Fibroblast of villous mesenchyme (primary cell): ENCODE measurements around the gene NRIP3. TPM values are rescaled to one million over a fixed set of nuclear protein-coding genes. Genes with fewer than 3 reads are reported as not detected.

Source experiments
- DNase-seq: peaks from one replicate; pipeline ENCODE4 v3.0.0-alpha.2; 2010; ENCODE audit warnings: low read depth
- H3K4me3 ChIP-seq: 2 replicates; pipeline ENCODE4 v1.5.1; 2011; ENCODE audit warnings: low read depth, mild to moderate bottlenecking, low read length
- CTCF ChIP-seq: IDR thresholded peaks from 2 replicates; pipeline ENCODE4 v1.5.1; 2012; ENCODE audit warnings: low read depth, mild to moderate bottlenecking, low read length; ENCODE audit not compliant: insufficient read depth
- total RNA-seq: library from RNA; depleted of rRNA; stranded (reverse); fragments of >200 nt; gene quantifications from 2 replicates; pipeline ENCODE4 v1.2.3, GENCODE V29; 2012

Gene NRIP3
- total RNA-seq, 1 donor = 10.8 TPM

GRCh38 chr11:9030601-9031000 lies 26.8 kb upstream of the NRIP3 start:
- TF ChIP-seq CTCF = no peak
- no peak overlapping the region for H3K4me3 ChIP-seq
- DNase-seq = no peak

- TF ChIP-seq CTCF = no peak
- no peak for DNase-seq
- no peak overlapping the region for H3K4me3 ChIP-seq
Measured at GRCh38 chr11:9029422-9029821, 25.6 kb upstream of the NRIP3 start.

- no peak for TF ChIP-seq CTCF
- no peak overlapping the region for H3K4me3 ChIP-seq
- no peak for DNase-seq
Measured at GRCh38 chr11:9028581-9028980, 24.8 kb upstream of the NRIP3 start.

GRCh38 chr11:9025101-9025850 lies 21.5 kb upstream of the NRIP3 start:
- TF ChIP-seq CTCF = no peak
- H3K4me3 ChIP-seq = no peak overlapping the region
- no peak for DNase-seq

- TF ChIP-seq CTCF = no peak
- DNase-seq = no peak
Measured at GRCh38 chr11:9022961-9023680, 19.3 kb upstream of the NRIP3 start.

GRCh38 chr11:9020916-9021315 lies 17.1 kb upstream of the NRIP3 start:
- no peak for TF ChIP-seq CTCF
- H3K4me3 ChIP-seq = no peak overlapping the region
- DNase-seq = peak; percentile 18

More at GRCh38 chr11:9022961-9023680, 19.3 kb upstream of the NRIP3 start:
- H3K4me3 ChIP-seq = no peak overlapping the region
